NCI-H2196 (cell line): ENCODE results near the gene OOSP2.

Source experiments
- DNase-seq: peaks from one replicate; lab custom pipeline; 2025; ENCODE audit not compliant: unreplicated experiment; lab: John Stamatoyannopoulos, UW

OOSP2 gene

GRCh38 chr11:60077981-60078380 lies 37.8 kb downstream of the OOSP2 start:
- DNase-seq, result no peak

GRCh38 chr11:60078745-60079144 lies 38.5 kb downstream of the OOSP2 start:
- no peak for DNase-seq

- DNase-seq, result no peak
Measured at GRCh38 chr11:60080535-60080934, 40.3 kb downstream of the OOSP2 start.

- no peak for DNase-seq
Measured at GRCh38 chr11:60084631-60085273, 44.5 kb downstream of the OOSP2 start.

- no peak for DNase-seq
Measured at GRCh38 chr11:60085909-60086308, 45.7 kb downstream of the OOSP2 start.

GRCh38 chr11:60087239-60087638 lies 47.0 kb downstream of the OOSP2 start:
- DNase-seq, result no peak

GRCh38 chr11:60088364-60088763 lies 48.2 kb downstream of the OOSP2 start, which contains the start of gene MS4A2:
TSS of gene MS4A2 (plus strand) at chr11:60088664. CDS start at chr11:60088766, 102 bp downstream.
- no peak for DNase-seq

GRCh38 chr11:60095477-60096120 lies 55.4 kb downstream of the OOSP2 start:
- no peak for DNase-seq

- DNase-seq, result no peak
Measured at GRCh38 chr11:60097189-60097588, 57.0 kb downstream of the OOSP2 start.
